H9 (cell line): ENCODE results near the gene MRPL41. TPM values are rescaled to one million over a fixed set of nuclear protein-coding genes. Genes with fewer than 3 reads are reported as not detected.

Source experiments
- DNase-seq: peaks from one replicate; pipeline ENCODE4 v3.0.0-alpha.2; 2017
- H2AFZ ChIP-seq: one replicate; pipeline ENCODE4 v1.6.1; 2013; ENCODE audit warnings: mild to moderate bottlenecking, low read length, control low read depth, moderate library complexity
- H2AK5ac ChIP-seq: 2 replicates; pipeline ENCODE4 v1.6.1; 2013; ENCODE audit warnings: low read length, control low read depth, mixed read lengths; ENCODE audit not compliant: insufficient read length
- H2BK120ac ChIP-seq: one replicate; pipeline ENCODE4 v1.6.1; 2013; ENCODE audit warnings: low read depth, mild to moderate bottlenecking, low read length, control low read depth, inconsistent platforms; ENCODE audit not compliant: poor library complexity, severe bottlenecking
- H2BK12ac ChIP-seq: 2 replicates; pipeline ENCODE4 v1.6.1; 2013; ENCODE audit warnings: low read length, control low read depth, mixed read lengths, low read depth; ENCODE audit not compliant: insufficient read length
- H2BK15ac ChIP-seq: 2 replicates; pipeline ENCODE4 v1.6.1; 2013; ENCODE audit warnings: low read depth, low read length, control low read depth
- H2BK20ac ChIP-seq: one replicate; pipeline ENCODE4 v1.6.1; 2013; ENCODE audit warnings: low read depth, mild to moderate bottlenecking, low read length, control low read depth, inconsistent platforms; ENCODE audit not compliant: poor library complexity, severe bottlenecking
- H2BK5ac ChIP-seq: 2 replicates; pipeline ENCODE4 v1.6.1; 2013; ENCODE audit warnings: low read length, control low read depth, mixed read lengths; ENCODE audit not compliant: insufficient read length
- H3K14ac ChIP-seq: 2 replicates; pipeline ENCODE4 v1.6.1; 2013; ENCODE audit warnings: low read length, control low read depth; ENCODE audit not compliant: insufficient read depth
- H3K18ac ChIP-seq: 2 replicates; pipeline ENCODE4 v1.6.1; 2013; ENCODE audit warnings: low read depth, mild to moderate bottlenecking, mixed read lengths, low read length, control low read depth; ENCODE audit not compliant: insufficient read length
- H3K23ac ChIP-seq: 2 replicates; pipeline ENCODE4 v1.6.1; 2013; ENCODE audit warnings: low read length, control low read depth, mixed read lengths, low read depth; ENCODE audit not compliant: insufficient read length
- H3K23me2 ChIP-seq: 2 replicates; pipeline ENCODE4 v1.6.1; 2013; ENCODE audit warnings: low read depth, mild to moderate bottlenecking, mixed read lengths, low read length, control low read depth; ENCODE audit not compliant: insufficient read length, poor library complexity, severe bottlenecking
- H3K27ac ChIP-seq: 2 replicates; pipeline ENCODE4 v1.5.1; 2013; ENCODE audit warnings: low read length, control low read depth, mixed read lengths, low read depth; ENCODE audit not compliant: insufficient read length
- H3K27me3 ChIP-seq: 2 replicates; pipeline ENCODE4 v1.6.1; 2013; ENCODE audit warnings: low read length, control low read depth, inconsistent platforms; ENCODE audit not compliant: insufficient read depth
- H3K4ac ChIP-seq: 2 replicates; pipeline ENCODE4 v1.6.1; 2013; ENCODE audit warnings: low read depth, mild to moderate bottlenecking, control low read depth, inconsistent platforms, low read length, moderate library complexity
- H3K4me1 ChIP-seq: 2 replicates; pipeline ENCODE4 v1.6.1; 2013; ENCODE audit warnings: low read length, control low read depth, inconsistent platforms; ENCODE audit not compliant: insufficient read depth
- H3K4me2 ChIP-seq: 2 replicates; pipeline ENCODE4 v1.6.1; 2013; ENCODE audit warnings: low read length, control low read depth, mixed read lengths; ENCODE audit not compliant: insufficient read length, insufficient read depth
- H3K56ac ChIP-seq: 2 replicates; pipeline ENCODE4 v1.6.1; 2013; ENCODE audit warnings: low read depth, mild to moderate bottlenecking, mixed read lengths, low read length, control low read depth; ENCODE audit not compliant: insufficient read length
- H3K79me1 ChIP-seq: 2 replicates; pipeline ENCODE4 v1.6.1; 2013; ENCODE audit warnings: low read depth, mild to moderate bottlenecking, moderate library complexity, low read length, control low read depth, inconsistent platforms; ENCODE audit not compliant: insufficient read depth, poor library complexity, severe bottlenecking
- H3K79me2 ChIP-seq: 2 replicates; pipeline ENCODE4 v1.6.1; 2013; ENCODE audit warnings: low read length, control low read depth, inconsistent platforms; ENCODE audit not compliant: insufficient read depth
- H3K9ac ChIP-seq: 2 replicates; pipeline ENCODE4 v1.6.1; 2013; ENCODE audit warnings: low read length, control low read depth, mixed read lengths; ENCODE audit not compliant: insufficient read length; ENCODE audit errors: extremely low read depth
- H3K9me3 ChIP-seq: one replicate; pipeline ENCODE4 v1.6.1; 2013; ENCODE audit warnings: low read depth, low read length, inconsistent platforms; ENCODE audit not compliant: control insufficient read depth
- H3T11ph ChIP-seq: one replicate; pipeline ENCODE4 v1.6.1; 2013; ENCODE audit warnings: mild to moderate bottlenecking, low read length, control low read depth, inconsistent platforms
- H4K20me1 ChIP-seq: one replicate; pipeline ENCODE4 v1.6.1; 2013; ENCODE audit not compliant: control insufficient read depth, insufficient read length, insufficient read depth
- H4K5ac ChIP-seq: 2 replicates; pipeline ENCODE4 v1.6.1; 2013; ENCODE audit warnings: low read depth, mild to moderate bottlenecking, mixed read lengths, low read length, control low read depth; ENCODE audit not compliant: insufficient read length
- H4K8ac ChIP-seq: replicated peaks from 2 replicates; pipeline ENCODE4 v1.6.1; 2013; ENCODE audit warnings: low read length, control low read depth, mixed read lengths, low read depth; ENCODE audit not compliant: insufficient read length
- H4K91ac ChIP-seq: 2 replicates; pipeline ENCODE4 v1.6.1; 2013; ENCODE audit warnings: low read depth, mild to moderate bottlenecking, moderate library complexity, mixed read lengths, low read length, control low read depth; ENCODE audit not compliant: insufficient read length
- H3K27ac Mint-ChIP-seq, 3 experiments: 2 replicates in 2 of 3; 3 replicates in 1 of 3; pipeline ENCODE4 v1.8.0; 2020 to 2021; ENCODE audit warnings: mixed read lengths in 3 of 3, mild to moderate bottlenecking in 1 of 3, moderate library complexity in 1 of 3
- H3K27me3 Mint-ChIP-seq: 2 replicates; pipeline ENCODE4 v1.8.0; 2021; ENCODE audit warnings: low read depth, mild to moderate bottlenecking, moderate library complexity, mixed read lengths
- H3K36me3 Mint-ChIP-seq, 3 experiments: 2 replicates in 2 of 3; 3 replicates in 1 of 3; pipeline ENCODE4 v1.8.0; 2020 to 2021; ENCODE audit warnings: low read depth in 3 of 3, mixed read lengths in 3 of 3; ENCODE audit not compliant: insufficient read depth in 1 of 3
- H3K4me1 Mint-ChIP-seq, 2 experiments: 2 replicates each; pipeline ENCODE4 v1.8.0; 2020; ENCODE audit warnings: mixed read lengths in 2 of 2
- H3K4me3 Mint-ChIP-seq, 2 experiments: 2 replicates in 1 of 2; 3 replicates in 1 of 2; pipeline ENCODE4 v1.8.0; 2020 to 2021; ENCODE audit warnings: mild to moderate bottlenecking in 2 of 2, mixed read lengths in 2 of 2, moderate library complexity in 1 of 2
- H3K9me3 Mint-ChIP-seq, 2 experiments: 2 replicates in 1 of 2; 3 replicates in 1 of 2; pipeline ENCODE4 v1.8.0; 2020; ENCODE audit warnings: mild to moderate bottlenecking in 2 of 2, mixed read lengths in 2 of 2, moderate library complexity in 1 of 2
- CTCF ChIP-seq: fragments of 200-600 bp; sonication (generic); conservative IDR thresholded peaks from 3 replicates; pipeline ENCODE4 v1.8.0; 2021; ENCODE audit warnings: antibody characterized with exemption, mild to moderate bottlenecking
- WGBS: extraction: QIAGEN DNeasy Blood & Tissue Kit; methylation state at CpG from one replicate; pipeline ENCODE4 v1.1.7; 2013; ENCODE audit warnings: missing lambda C conversion rate, low lambda C conversion rate, mixed read lengths; ENCODE audit not compliant: insufficient read length; ENCODE audit errors: extremely low coverage; 5-methylcytosine and 5-hydroxymethylcytosine counted together
- total RNA-seq: library from RNA; stranded (reverse); gene quantifications from 2 replicates; pipeline ENCODE4 v1.2.1, GENCODE V29; 2021

Gene MRPL41
- total RNA-seq, 1 experiment from 2014 or later, result 52.2 TPM

GRCh38 chr9:137581361-137582285, 29.9 kb downstream of the MRPL41 start:
- H2BK20ac ChIP-seq, result no peak overlapping the region
- no peak overlapping the region for H3K56ac ChIP-seq
- no peak overlapping the region for H3K27ac ChIP-seq
- H3K9ac ChIP-seq, result no peak overlapping the region
- no peak for TF ChIP-seq CTCF
- Mint-ChIP-seq H3K4me3 (peak overlapping the region in 1 of 2 experiments; percentile 34; a peak in 2 of 5 replicates), H3K36me3 (peaks cover 21 to 71% (median 53%) of the 10 kb centered on the region in 3 experiments; a peak in 6 of 7 replicates), H3K27ac (peak overlapping the region in 1 of 3 experiments; percentile 27; a peak in 1 of 7 replicates), H3K4me1 (peaks cover 29 to 40% of the 10 kb centered on the region in 2 experiments), H3K9me3 (no peaks in the 10 kb centered on the region), H3K27me3 (no peaks in the 10 kb centered on the region)
- no peak overlapping the region for H3K4me2 ChIP-seq
- peaks cover 12% of the 10 kb centered on the region for H3K23me2 ChIP-seq
- no peak overlapping the region for H3K4ac ChIP-seq
- H2BK120ac ChIP-seq, result no peak overlapping the region
- H2AFZ ChIP-seq, result no peak overlapping the region
- no peaks in the 10 kb centered on the region for H3K27me3 ChIP-seq
- no peak overlapping the region for H3K14ac ChIP-seq
- DNase-seq, result no peak
- H3K79me1 ChIP-seq, result peaks cover 7% of the 10 kb centered on the region
- peaks cover 4% of the 10 kb centered on the region; the same call in 1 of the 2 replicates for H3K4me1 ChIP-seq
- H3K23ac ChIP-seq, result no peak overlapping the region
- no peak overlapping the region for H3K18ac ChIP-seq
- H3T11ph ChIP-seq, result no peak overlapping the region
- WGBS, result no CpG with 5 or more reads among the region's 22 CpGs
- H2BK12ac ChIP-seq, result no peak overlapping the region
- H4K91ac ChIP-seq, result no peak overlapping the region
- H3K79me2 ChIP-seq, result peaks cover 10% of the 10 kb centered on the region; the same call in 1 of the 2 replicates
- no peak overlapping the region for H4K8ac ChIP-seq
- H2BK15ac ChIP-seq, result no peak overlapping the region
- H4K5ac ChIP-seq, result no peak overlapping the region
- no peak overlapping the region for H2BK5ac ChIP-seq
- no peaks in the 10 kb centered on the region for H4K20me1 ChIP-seq
- H2AK5ac ChIP-seq, result no peak overlapping the region
- H3K9me3 ChIP-seq, result no peaks in the 10 kb centered on the region
